ENCODE data around the gene RHBDL3. TPM values are rescaled to one million over a fixed set of nuclear protein-coding genes. Genes with fewer than 3 reads are reported as not detected.

Gene RHBDL3
- polyA plus RNA-seq, 1 experiment = 0.06 TPM

DNA sequence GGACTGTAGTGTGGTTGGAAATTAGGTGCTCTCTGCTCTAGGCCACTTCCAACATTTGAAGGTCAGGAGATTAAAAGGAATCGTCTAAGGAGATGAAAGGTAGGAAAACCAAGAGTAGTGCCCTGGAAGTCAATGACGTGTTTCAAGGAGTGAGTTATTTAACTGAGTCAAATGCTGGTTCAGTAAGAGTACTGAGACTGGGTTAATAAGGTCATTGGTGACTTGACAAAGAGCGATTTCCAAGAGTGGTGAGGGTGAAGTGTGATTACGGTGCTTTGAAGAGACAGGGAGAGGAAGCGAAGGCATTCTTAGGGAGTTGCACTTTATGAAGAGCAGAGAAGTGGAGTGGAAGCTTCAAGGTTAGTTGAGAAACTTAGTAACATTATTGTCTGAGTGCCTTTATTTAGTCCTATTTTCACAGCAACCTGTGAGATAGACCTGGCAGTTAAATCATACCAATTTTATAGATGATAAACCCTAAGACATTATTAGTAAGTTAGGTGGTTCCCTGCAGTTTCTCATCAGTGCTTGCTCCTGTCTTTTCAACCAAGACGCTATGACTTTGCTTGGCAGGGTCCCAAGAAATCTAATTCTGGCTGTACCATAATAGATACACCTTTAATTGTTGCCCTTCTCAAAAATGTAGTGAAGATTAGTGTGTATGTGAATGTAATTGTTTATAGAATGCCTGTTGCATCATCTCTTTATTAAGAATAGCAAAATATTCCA, 90.2 kb downstream of the RHBDL3 start:
- no peak for DNase-seq (ENCODE audit: low read depth, low spot score)
- TF ChIP-seq, protein P1, sequence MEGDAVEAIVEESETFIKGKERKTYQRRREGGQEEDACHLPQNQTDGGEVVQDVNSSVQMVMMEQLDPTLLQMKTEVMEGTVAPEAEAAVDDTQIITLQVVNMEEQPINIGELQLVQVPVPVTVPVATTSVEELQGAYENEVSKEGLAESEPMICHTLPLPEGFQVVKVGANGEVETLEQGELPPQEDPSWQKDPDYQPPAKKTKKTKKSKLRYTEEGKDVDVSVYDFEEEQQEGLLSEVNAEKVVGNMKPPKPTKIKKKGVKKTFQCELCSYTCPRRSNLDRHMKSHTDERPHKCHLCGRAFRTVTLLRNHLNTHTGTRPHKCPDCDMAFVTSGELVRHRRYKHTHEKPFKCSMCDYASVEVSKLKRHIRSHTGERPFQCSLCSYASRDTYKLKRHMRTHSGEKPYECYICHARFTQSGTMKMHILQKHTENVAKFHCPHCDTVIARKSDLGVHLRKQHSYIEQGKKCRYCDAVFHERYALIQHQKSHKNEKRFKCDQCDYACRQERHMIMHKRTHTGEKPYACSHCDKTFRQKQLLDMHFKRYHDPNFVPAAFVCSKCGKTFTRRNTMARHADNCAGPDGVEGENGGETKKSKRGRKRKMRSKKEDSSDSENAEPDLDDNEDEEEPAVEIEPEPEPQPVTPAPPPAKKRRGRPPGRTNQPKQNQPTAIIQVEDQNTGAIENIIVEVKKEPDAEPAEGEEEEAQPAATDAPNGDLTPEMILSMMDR (IDR thresholded peaks at IDR 0.05; ENCODE audit: low read depth, low read length) = no peak
- H3K27ac ChIP-seq (ENCODE audit: low read depth, low read length) = no peak overlapping the region

DNA sequence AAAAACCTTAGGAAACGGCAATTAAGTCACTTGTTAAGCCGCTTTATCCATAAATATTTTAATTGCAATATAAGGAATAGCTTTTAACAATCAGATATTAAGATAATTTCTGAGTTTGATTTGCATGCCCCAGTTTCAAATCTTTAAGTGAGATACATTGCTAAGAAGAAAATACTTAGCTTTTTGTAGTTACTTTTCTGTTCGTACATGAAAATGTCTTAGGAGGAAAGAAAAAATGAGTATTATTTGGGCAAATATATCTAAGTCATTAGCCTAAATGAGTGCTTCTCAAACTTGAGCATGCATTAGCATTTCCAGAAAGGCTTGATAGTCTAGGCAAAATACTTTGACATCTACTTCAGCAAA, 90.7 kb downstream of the RHBDL3 start:
- DNase-seq (ENCODE audit: low read depth, low spot score) = no peak
- H3K4me3 ChIP-seq (ENCODE audit: low read depth, low read length) = no peak overlapping the region
- H3K27ac ChIP-seq (ENCODE audit: low read depth, low read length) = no peak overlapping the region
- ChIA-PET POLR2A (no interaction called here), CTCF (no interaction called here)
- TF ChIP-seq, protein P1 (IDR thresholded peaks at IDR 0.05; ENCODE audit: low read depth, low read length) = no peak
- H3K27me3 ChIP-seq (ENCODE audit: control insufficient read depth, insufficient read depth, low read length) = no peaks in the 10 kb centered on the region
- H3K9me3 ChIP-seq (ENCODE audit: control insufficient read depth, insufficient read depth, low read length) = no peaks in the 10 kb centered on the region

More for the DNA sequence above, 90.2 kb downstream of the RHBDL3 start:
- H3K27me3 ChIP-seq (ENCODE audit: control insufficient read depth, insufficient read depth, low read length) = no peaks in the 10 kb centered on the region
- H3K9me3 ChIP-seq (ENCODE audit: control insufficient read depth, insufficient read depth, low read length) = no peaks in the 10 kb centered on the region
- ChIA-PET POLR2A (no interaction called here), CTCF (no interaction called here)
- H3K4me3 ChIP-seq (ENCODE audit: low read depth, low read length) = no peak overlapping the region; the same call in 1 of the 2 replicates

DNA sequence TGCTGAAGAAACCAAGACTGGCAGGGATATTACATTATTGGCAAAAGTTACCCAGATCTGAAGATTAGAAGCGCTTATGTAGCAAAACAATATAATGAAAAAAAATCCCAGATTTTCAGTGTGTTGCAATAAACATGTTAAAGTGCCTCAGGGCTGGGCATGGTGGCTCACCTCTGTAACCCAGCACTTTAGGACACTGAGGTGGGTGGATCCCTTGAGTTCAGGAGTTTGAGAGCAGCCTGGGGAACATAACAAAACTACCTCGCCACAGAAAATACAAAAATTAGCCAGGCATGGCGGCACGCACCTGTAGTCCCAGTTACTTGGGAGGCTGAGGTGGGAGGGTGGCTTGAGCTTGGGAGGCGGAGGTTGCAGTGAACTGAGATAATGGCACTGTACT, 91.1 kb downstream of the RHBDL3 start:
- no peak overlapping the region for H3K4me3 ChIP-seq (ENCODE audit: low read depth, low read length)
- TF ChIP-seq, protein P1 (IDR thresholded peaks at IDR 0.05; ENCODE audit: low read depth, low read length) = no peak
- H3K27ac ChIP-seq (ENCODE audit: low read depth, low read length) = no peak overlapping the region
- no peaks in the 10 kb centered on the region for H3K27me3 ChIP-seq (ENCODE audit: control insufficient read depth, insufficient read depth, low read length)
- DNase-seq (ENCODE audit: low read depth, low spot score) = no peak
- CTCF ChIA-PET = no interaction called here
- POLR2A ChIA-PET = no interaction called here
- H3K9me3 ChIP-seq (ENCODE audit: control insufficient read depth, insufficient read depth, low read length) = no peaks in the 10 kb centered on the region

DNA sequence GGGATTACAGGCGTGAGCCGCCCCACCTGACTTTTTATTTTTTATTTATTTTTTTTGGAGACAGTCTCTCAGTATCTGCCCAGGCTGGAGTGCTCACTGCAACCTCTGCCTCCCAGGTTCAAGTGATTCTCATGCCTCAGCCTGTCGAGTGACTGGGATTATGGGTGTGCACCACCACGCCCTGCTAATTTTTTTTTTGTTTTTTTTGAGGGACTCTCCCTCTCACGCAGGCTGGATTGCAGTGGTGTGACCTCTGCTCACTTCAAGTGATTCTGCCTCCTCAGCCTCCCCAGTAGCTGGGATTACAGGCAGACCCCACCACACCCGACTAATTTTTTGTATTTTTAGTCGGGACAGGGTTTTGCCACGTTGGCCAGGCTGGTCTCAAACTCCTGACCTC, 92.0 kb downstream of the RHBDL3 start:
- DNase-seq (ENCODE audit: low read depth, low spot score) = no peak
- H3K4me3 ChIP-seq (ENCODE audit: low read depth, low read length) = no peak overlapping the region
- H3K27me3 ChIP-seq (ENCODE audit: control insufficient read depth, insufficient read depth, low read length) = no peaks in the 10 kb centered on the region
- TF ChIP-seq, protein P1 (IDR thresholded peaks at IDR 0.05; ENCODE audit: low read depth, low read length) = no peak
- H3K9me3 ChIP-seq (ENCODE audit: control insufficient read depth, insufficient read depth, low read length) = no peaks in the 10 kb centered on the region
- no peak overlapping the region for H3K27ac ChIP-seq (ENCODE audit: low read depth, low read length)
- ChIA-PET CTCF (no interaction called here), POLR2A (no interaction called here)

DNA sequence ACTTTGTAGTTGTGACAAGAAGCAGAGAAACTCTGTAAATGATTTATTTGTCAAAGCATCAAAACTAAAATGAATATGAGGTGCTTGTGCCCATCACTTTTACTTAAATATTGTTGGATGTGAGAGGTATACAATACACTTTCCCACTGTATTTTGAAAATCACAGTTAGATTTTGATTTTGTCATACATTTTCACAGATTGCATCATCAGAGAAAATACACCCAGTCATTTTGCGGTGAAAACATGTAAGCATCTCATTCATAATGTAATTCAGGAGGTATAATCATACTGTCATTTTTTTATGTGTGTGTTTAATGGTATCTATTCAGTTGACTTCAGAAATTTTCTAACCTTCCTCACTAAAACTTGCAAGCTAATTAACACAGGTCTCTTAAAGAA, 95.6 kb downstream of the RHBDL3 start:
- no peak overlapping the region for H3K4me3 ChIP-seq (ENCODE audit: low read depth, low read length)
- H3K27ac ChIP-seq (ENCODE audit: low read depth, low read length) = no peak overlapping the region
- H3K27me3 ChIP-seq (ENCODE audit: control insufficient read depth, insufficient read depth, low read length) = no peaks in the 10 kb centered on the region
- POLR2A ChIA-PET = no interaction called here
- DNase-seq (ENCODE audit: low read depth, low spot score) = no peak
- CTCF ChIA-PET = no interaction called here
- H3K9me3 ChIP-seq (ENCODE audit: control insufficient read depth, insufficient read depth, low read length) = no peaks in the 10 kb centered on the region
- TF ChIP-seq, protein P1 (IDR thresholded peaks at IDR 0.05; ENCODE audit: low read depth, low read length) = no peak
